ENCODE data around the gene EXD3. TPM values are rescaled to one million over a fixed set of nuclear protein-coding genes. Genes with fewer than 3 reads are reported as not detected.

The EXD3 gene
- total RNA-seq, 8 experiments from 2014 or later, result 3.2 to 14.8 (median 9.6) TPM

GRCh38 chr9:137448602-137448962 is 25.6 kb upstream of the EXD3 start:
- WGBS, 10 experiments, result no CpG with 5 or more reads among the region's 16 CpGs
- no peak overlapping the region for H3K4me3 ChIP-seq
- ATAC-seq (replicated peaks in 6 of 8), result no peak
- peaks cover 0 to 14% of the 10 kb centered on the region in 2 donors for H3K4me1 ChIP-seq (replicated peaks in 1 of 2)
- H3K27ac ChIP-seq, result no peak overlapping the region
- in situ Hi-C loops (cut with MboI; ENCODE audit: low pct_unique_long_range_greater_than_20kb in 2 of 9, low sequenced_read_pairs in 9 of 9, unreplicated experiment in 9 of 9), result loop anchor here in 1 of 9 experiments (25.0 kb wide), 1 partner anchor 161 kb away; the partner anchor contains the start of gene TOR4A

- Histone ChIP-seq H3K4me3 (no peak overlapping the region), H3K27ac (no peak overlapping the region), H3K4me1 (replicated peaks in 1 of 2) (peaks cover 0 to 8% of the 10 kb centered on the region in 2 donors)
- in situ Hi-C loops (cut with MboI; ENCODE audit: low pct_unique_long_range_greater_than_20kb in 2 of 9, low sequenced_read_pairs in 9 of 9, unreplicated experiment in 9 of 9), result loop anchor here in 1 of 9 experiments (25.0 kb wide), 1 partner anchor 161 kb away; the partner anchor contains the start of gene TOR4A
- ATAC-seq (replicated peaks in 6 of 8), result peak in 4 of 8 experiments; percentile 5 to 34 (median 15)
- 100% methylated on average over 1 of the region's 27 CpGs; no CpG with 5 or more reads in 9 of the 10 experiments for WGBS, 10 experiments
Observed at GRCh38 chr9:137447722-137448601, 25.0 kb upstream of the EXD3 start.

GRCh38 chr9:137446851-137447471 is 24.0 kb upstream of the EXD3 start:
- in situ Hi-C loops (cut with MboI; ENCODE audit: low pct_unique_long_range_greater_than_20kb in 2 of 9, low sequenced_read_pairs in 9 of 9, unreplicated experiment in 9 of 9), result loop anchor here in 1 of 9 experiments (25.0 kb wide), 1 partner anchor 160 kb away; the partner anchor contains the start of gene TOR4A
- 17 to 100% (median 83%) methylated on average over 1 to 5 of the region's 21 CpGs; no CpG with 5 or more reads in 2 of the 10 experiments for WGBS, 10 experiments
- Histone ChIP-seq H3K27ac (no peak overlapping the region), H3K4me1 (replicated peaks in 1 of 2) (peaks cover 0 to 8% of the 10 kb centered on the region in 2 donors), H3K4me3 (no peak overlapping the region)
- ATAC-seq (replicated peaks in 6 of 8), result peak in 4 of 8 experiments; percentile 8 to 51 (median 28)

- in situ Hi-C loops (cut with MboI; ENCODE audit: low pct_unique_long_range_greater_than_20kb in 2 of 9, low sequenced_read_pairs in 9 of 9, unreplicated experiment in 9 of 9), result loop anchor here in 1 of 9 experiments (25.0 kb wide), 1 partner anchor 159 kb away; the partner anchor contains the start of gene TOR4A
- H3K4me1 ChIP-seq (replicated peaks in 1 of 2), result peaks cover 4 to 8% of the 10 kb centered on the region in 2 donors
- no peak overlapping the region for H3K27ac ChIP-seq
- peak in 2 of 8 experiments; percentile 1 to 6 for ATAC-seq (replicated peaks in 6 of 8)
- no peak overlapping the region for H3K4me3 ChIP-seq
- 0 to 100% (median 30%) methylated on average over 1 to 6 of the region's 19 CpGs; no CpG with 5 or more reads in 5 of the 10 experiments for WGBS, 10 experiments
Observed at GRCh38 chr9:137445930-137446431, 23.0 kb upstream of the EXD3 start.

- 0 to 69% (median 0%) methylated on average over 1 to 7 of the region's 14 CpGs; no CpG with 5 or more reads in 3 of the 10 experiments for WGBS, 10 experiments
- Histone ChIP-seq H3K4me3 (no peak overlapping the region), H3K4me1 (replicated peaks in 1 of 2) (peaks cover 4 to 8% of the 10 kb centered on the region in 2 donors), H3K27ac (no peak overlapping the region)
- ATAC-seq (replicated peaks in 6 of 8), result peak; percentile 40 to 74 (median 48)
- in situ Hi-C loops (cut with MboI; ENCODE audit: low pct_unique_long_range_greater_than_20kb in 2 of 9, low sequenced_read_pairs in 9 of 9, unreplicated experiment in 9 of 9), result loop anchor here in 1 of 9 experiments (25.0 kb wide), 1 partner anchor 158 kb away; the partner anchor contains the start of gene TOR4A
Observed at GRCh38 chr9:137445275-137445807, 22.4 kb upstream of the EXD3 start.

- Histone ChIP-seq H3K4me3 (no peak overlapping the region), H3K27ac (no peak overlapping the region), H3K4me1 (replicated peaks in 1 of 2) (peaks cover 4 to 8% of the 10 kb centered on the region in 2 donors)
- no peak for ATAC-seq (replicated peaks in 6 of 8)
- in situ Hi-C loops (cut with MboI; ENCODE audit: low pct_unique_long_range_greater_than_20kb in 2 of 9, low sequenced_read_pairs in 9 of 9, unreplicated experiment in 9 of 9), result loop anchor here in 1 of 9 experiments (25.0 kb wide), 1 partner anchor 157 kb away; the partner anchor contains the start of gene TOR4A
- WGBS, 10 experiments, result 62 to 100% (median 86%) methylated on average over 1 to 9 of the region's 14 CpGs; no CpG with 5 or more reads in 4 of the 10 experiments
Observed at GRCh38 chr9:137444106-137444790, 21.3 kb upstream of the EXD3 start.

GRCh38 chr9:137441935-137442321 is 19.0 kb upstream of the EXD3 start:
- H3K4me1 ChIP-seq (replicated peaks in 1 of 2), result peaks cover 4 to 8% of the 10 kb centered on the region in 2 donors
- no peak for ATAC-seq (replicated peaks in 6 of 8)
- 0 to 70% (median 30%) methylated on average over 1 to 4 of the region's 7 CpGs; no CpG with 5 or more reads in 1 of the 10 experiments for WGBS, 10 experiments
- no peak overlapping the region for H3K27ac ChIP-seq
- in situ Hi-C loops (cut with MboI; ENCODE audit: low pct_unique_long_range_greater_than_20kb in 2 of 9, low sequenced_read_pairs in 9 of 9, unreplicated experiment in 9 of 9), result loop anchor here in 1 of 9 experiments (25.0 kb wide), 1 partner anchor 155 kb away; the partner anchor contains the start of gene TOR4A
- H3K4me3 ChIP-seq, result peak overlapping the region in 1 of 5 donors; percentile 21

GRCh38 chr9:137441289-137441934 is 18.4 kb upstream of the EXD3 start, which contains the start of gene ENTPD8:
Gene ENTPD8 (minus strand): TSS chr9:137441357. CDS start chr9:137438285, 3,072 bp downstream.
- peak within 1 kb of the TSS in 4 of 5 donors; percentile 6 to 21 (median 17) for H3K4me3 ChIP-seq
- H3K27ac ChIP-seq, result no peak within 1 kb of the TSS
- peaks cover 4 to 8% of the 10 kb centered on the region in 2 donors for H3K4me1 ChIP-seq (replicated peaks in 1 of 2)
- in situ Hi-C loops (cut with MboI; ENCODE audit: low pct_unique_long_range_greater_than_20kb in 2 of 9, low sequenced_read_pairs in 9 of 9, unreplicated experiment in 9 of 9), result loop anchor here in 1 of 9 experiments (25.0 kb wide), 1 partner anchor 154 kb away; the partner anchor contains the start of gene TOR4A
- no CpG with 5 or more reads among the region's 62 CpGs for WGBS, 10 experiments
- peak; percentile 7 to 72 (median 61) for ATAC-seq (replicated peaks in 6 of 8)

GRCh38 chr9:137439158-137439714 is 16.3 kb upstream of the EXD3 start:
- Histone ChIP-seq H3K27ac (no peak overlapping the region), H3K4me3 (no peak overlapping the region), H3K4me1 (replicated peaks in 1 of 2) (peaks cover 0 to 4% of the 10 kb centered on the region in 2 donors)
- no peak for ATAC-seq (replicated peaks in 6 of 8)
- in situ Hi-C loops (cut with MboI; ENCODE audit: low pct_unique_long_range_greater_than_20kb in 2 of 9, low sequenced_read_pairs in 9 of 9, unreplicated experiment in 9 of 9), result loop anchor here in 1 of 9 experiments (25.0 kb wide), 1 partner anchor 152 kb away; the partner anchor contains the start of gene TOR4A
- WGBS, 10 experiments, result 56 to 100% (median 80%) methylated on average over 2 to 3 of the region's 18 CpGs; no CpG with 5 or more reads in 5 of the 10 experiments

GRCh38 chr9:137438591-137439157 is 15.7 kb upstream of the EXD3 start:
- 20 to 80% methylated on average over 1 of the region's 22 CpGs; no CpG with 5 or more reads in 8 of the 10 experiments for WGBS, 10 experiments
- in situ Hi-C loops (cut with MboI; ENCODE audit: low pct_unique_long_range_greater_than_20kb in 2 of 9, low sequenced_read_pairs in 9 of 9, unreplicated experiment in 9 of 9), result loop anchor here in 1 of 9 experiments (25.0 kb wide), 1 partner anchor 151 kb away; the partner anchor contains the start of gene TOR4A
- Histone ChIP-seq H3K4me3 (no peak overlapping the region), H3K27ac (no peak overlapping the region), H3K4me1 (replicated peaks in 1 of 2) (peaks cover 0 to 4% of the 10 kb centered on the region in 2 donors)
- no peak for ATAC-seq (replicated peaks in 6 of 8)

Data from motor neuron (in vitro differentiated cells).